Liver (tissue), 3 donors: Measurements from ENCODE around the gene DPM2.

Source experiments
- FOXA1 ChIP-seq: IDR thresholded peaks from 2 replicates; pipeline ENCODE4 v1.6.1; 2016; ENCODE audit warnings: antibody characterized with exemption
- FOXA2 ChIP-seq: IDR thresholded peaks from 2 replicates; pipeline ENCODE4 v1.6.1; 2016; ENCODE audit warnings: antibody characterized with exemption
- GABPA ChIP-seq, 2 donors: IDR thresholded peaks in 1 of 2; conservative IDR thresholded peaks in 1 of 2; 2 replicates each; pipeline ENCODE4 v1.6.1; 2016; ENCODE audit warnings: antibody characterized with exemption in 2 of 2, mild to moderate bottlenecking in 1 of 2, moderate library complexity in 1 of 2
- HNF4A ChIP-seq, 2 donors: conservative IDR thresholded peaks; 2 replicates each; pipeline ENCODE4 v1.6.1; 2016; ENCODE audit warnings: antibody characterized with exemption in 2 of 2, mild to moderate bottlenecking in 2 of 2
- HNF4G ChIP-seq: IDR thresholded peaks from 2 replicates; pipeline ENCODE4 v1.6.1; 2016; ENCODE audit warnings: antibody characterized with exemption
- RAD21 ChIP-seq, 2 donors: IDR thresholded peaks; 2 replicates each; pipeline ENCODE4 v1.6.1; 2016; ENCODE audit warnings: antibody characterized with exemption in 2 of 2, mild to moderate bottlenecking in 2 of 2
- TAF1 ChIP-seq: conservative IDR thresholded peaks from 2 replicates; pipeline ENCODE4 v1.6.1; 2016; ENCODE audit warnings: antibody characterized with exemption, mild to moderate bottlenecking
- TF ChIP-seq, protein P1 (sequence below): fragments of 150-350 bp; IDR thresholded peaks from 2 replicates; pipeline ENCODE4 v1.5.1; 2017; ENCODE audit warnings: improper control_type of control experiment, low read depth, low read length; ENCODE audit not compliant: missing input control
- TF ChIP-seq, protein P2 (sequence below): IDR thresholded peaks from 2 replicates; pipeline ENCODE4 v1.6.1; 2016; ENCODE audit warnings: antibody characterized with exemption
- TF ChIP-seq, protein P3 (sequence below): IDR thresholded peaks from 2 replicates; pipeline ENCODE4 v1.6.1; 2016; ENCODE audit warnings: antibody characterized with exemption
- TF ChIP-seq, protein P4 (sequence below): IDR thresholded peaks from 2 replicates; pipeline ENCODE4 v1.6.1; 2016; ENCODE audit warnings: antibody characterized with exemption, mild to moderate bottlenecking
- donor health status: healthy.
- donor health status: healthy.

DNA sequence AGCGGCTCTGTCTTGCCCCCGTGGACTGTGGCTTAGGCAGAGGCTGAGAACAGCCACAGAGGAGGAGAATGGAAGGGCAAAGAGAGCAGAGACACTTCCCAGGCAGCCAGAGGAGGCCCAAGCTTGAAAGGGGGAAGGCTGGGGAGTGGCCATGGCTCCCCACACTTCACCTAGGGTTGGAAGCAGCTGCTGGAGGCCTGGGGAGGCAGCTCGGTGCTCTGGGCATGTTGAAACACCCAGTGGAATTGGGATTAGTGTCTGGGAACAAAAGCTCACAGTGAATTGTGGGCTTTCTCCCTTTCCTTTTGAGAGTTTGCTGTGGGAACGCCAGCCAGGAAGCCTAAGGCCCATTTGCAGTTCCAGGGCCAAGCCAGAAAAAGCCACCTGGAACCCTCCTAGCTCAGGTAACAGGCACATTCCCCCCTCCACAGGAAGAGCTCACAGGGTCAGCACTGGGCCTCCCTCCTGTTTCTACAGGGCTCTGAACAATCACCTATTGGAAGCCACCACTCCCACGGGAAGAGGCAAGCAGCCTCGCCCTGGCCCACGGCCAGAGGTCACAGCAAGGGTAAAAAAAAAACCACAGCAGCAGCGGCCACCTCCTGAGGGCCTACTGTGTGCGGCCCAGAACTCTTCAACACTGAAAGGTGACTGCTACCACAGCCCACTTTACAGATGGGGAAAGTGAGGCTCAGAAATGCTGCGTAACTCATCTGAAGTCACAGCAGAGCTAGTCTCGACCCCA lies 22.9 kb upstream of the DPM2 start:
- TF ChIP-seq GABPA (IDR thresholded peaks at IDR 0.05 in 1 of 2, conservative IDR thresholded peaks at IDR 0.05 in 1 of 2) = no peak
- TF ChIP-seq, protein P1, sequence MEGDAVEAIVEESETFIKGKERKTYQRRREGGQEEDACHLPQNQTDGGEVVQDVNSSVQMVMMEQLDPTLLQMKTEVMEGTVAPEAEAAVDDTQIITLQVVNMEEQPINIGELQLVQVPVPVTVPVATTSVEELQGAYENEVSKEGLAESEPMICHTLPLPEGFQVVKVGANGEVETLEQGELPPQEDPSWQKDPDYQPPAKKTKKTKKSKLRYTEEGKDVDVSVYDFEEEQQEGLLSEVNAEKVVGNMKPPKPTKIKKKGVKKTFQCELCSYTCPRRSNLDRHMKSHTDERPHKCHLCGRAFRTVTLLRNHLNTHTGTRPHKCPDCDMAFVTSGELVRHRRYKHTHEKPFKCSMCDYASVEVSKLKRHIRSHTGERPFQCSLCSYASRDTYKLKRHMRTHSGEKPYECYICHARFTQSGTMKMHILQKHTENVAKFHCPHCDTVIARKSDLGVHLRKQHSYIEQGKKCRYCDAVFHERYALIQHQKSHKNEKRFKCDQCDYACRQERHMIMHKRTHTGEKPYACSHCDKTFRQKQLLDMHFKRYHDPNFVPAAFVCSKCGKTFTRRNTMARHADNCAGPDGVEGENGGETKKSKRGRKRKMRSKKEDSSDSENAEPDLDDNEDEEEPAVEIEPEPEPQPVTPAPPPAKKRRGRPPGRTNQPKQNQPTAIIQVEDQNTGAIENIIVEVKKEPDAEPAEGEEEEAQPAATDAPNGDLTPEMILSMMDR = no peak
- TF ChIP-seq, protein P2, sequence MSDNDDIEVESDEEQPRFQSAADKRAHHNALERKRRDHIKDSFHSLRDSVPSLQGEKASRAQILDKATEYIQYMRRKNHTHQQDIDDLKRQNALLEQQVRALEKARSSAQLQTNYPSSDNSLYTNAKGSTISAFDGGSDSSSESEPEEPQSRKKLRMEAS = no peak
- no peak for TF ChIP-seq RAD21 (IDR thresholded peaks at IDR 0.05)
- TF ChIP-seq, protein P3, sequence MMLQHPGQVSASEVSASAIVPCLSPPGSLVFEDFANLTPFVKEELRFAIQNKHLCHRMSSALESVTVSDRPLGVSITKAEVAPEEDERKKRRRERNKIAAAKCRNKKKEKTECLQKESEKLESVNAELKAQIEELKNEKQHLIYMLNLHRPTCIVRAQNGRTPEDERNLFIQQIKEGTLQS = no peak
- TF ChIP-seq, protein P4, sequence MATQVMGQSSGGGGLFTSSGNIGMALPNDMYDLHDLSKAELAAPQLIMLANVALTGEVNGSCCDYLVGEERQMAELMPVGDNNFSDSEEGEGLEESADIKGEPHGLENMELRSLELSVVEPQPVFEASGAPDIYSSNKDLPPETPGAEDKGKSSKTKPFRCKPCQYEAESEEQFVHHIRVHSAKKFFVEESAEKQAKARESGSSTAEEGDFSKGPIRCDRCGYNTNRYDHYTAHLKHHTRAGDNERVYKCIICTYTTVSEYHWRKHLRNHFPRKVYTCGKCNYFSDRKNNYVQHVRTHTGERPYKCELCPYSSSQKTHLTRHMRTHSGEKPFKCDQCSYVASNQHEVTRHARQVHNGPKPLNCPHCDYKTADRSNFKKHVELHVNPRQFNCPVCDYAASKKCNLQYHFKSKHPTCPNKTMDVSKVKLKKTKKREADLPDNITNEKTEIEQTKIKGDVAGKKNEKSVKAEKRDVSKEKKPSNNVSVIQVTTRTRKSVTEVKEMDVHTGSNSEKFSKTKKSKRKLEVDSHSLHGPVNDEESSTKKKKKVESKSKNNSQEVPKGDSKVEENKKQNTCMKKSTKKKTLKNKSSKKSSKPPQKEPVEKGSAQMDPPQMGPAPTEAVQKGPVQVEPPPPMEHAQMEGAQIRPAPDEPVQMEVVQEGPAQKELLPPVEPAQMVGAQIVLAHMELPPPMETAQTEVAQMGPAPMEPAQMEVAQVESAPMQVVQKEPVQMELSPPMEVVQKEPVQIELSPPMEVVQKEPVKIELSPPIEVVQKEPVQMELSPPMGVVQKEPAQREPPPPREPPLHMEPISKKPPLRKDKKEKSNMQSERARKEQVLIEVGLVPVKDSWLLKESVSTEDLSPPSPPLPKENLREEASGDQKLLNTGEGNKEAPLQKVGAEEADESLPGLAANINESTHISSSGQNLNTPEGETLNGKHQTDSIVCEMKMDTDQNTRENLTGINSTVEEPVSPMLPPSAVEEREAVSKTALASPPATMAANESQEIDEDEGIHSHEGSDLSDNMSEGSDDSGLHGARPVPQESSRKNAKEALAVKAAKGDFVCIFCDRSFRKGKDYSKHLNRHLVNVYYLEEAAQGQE = no peak
- no peak for TF ChIP-seq HNF4G
- TF ChIP-seq TAF1 = no peak
- no peak for TF ChIP-seq FOXA1
- TF ChIP-seq HNF4A (conservative IDR thresholded peaks at IDR 0.05) = no peak
- no peak for TF ChIP-seq FOXA2
